Effector CD4-positive, alpha-beta T cell (primary cell): Measurements from ENCODE around the gene ZNF91.
"Not testable (repeated sequence)": the region's sequence is repeated elsewhere in the genome, so short reads cannot be mapped to it uniquely, and the experiment has no call there.

Source experiments
- DNase-seq: peaks from one replicate; pipeline ENCODE4 v3.0.0-alpha.2; 2020
- total RNA-seq: gene quantifications from one replicate; lab custom pipeline; 2026; lab: John Stamatoyannopoulos, UW

ZNF91 gene
- 136 reads per million, percentile 88 among the genes with 10 or more reads in this experiment for total RNA-seq

DNA sequence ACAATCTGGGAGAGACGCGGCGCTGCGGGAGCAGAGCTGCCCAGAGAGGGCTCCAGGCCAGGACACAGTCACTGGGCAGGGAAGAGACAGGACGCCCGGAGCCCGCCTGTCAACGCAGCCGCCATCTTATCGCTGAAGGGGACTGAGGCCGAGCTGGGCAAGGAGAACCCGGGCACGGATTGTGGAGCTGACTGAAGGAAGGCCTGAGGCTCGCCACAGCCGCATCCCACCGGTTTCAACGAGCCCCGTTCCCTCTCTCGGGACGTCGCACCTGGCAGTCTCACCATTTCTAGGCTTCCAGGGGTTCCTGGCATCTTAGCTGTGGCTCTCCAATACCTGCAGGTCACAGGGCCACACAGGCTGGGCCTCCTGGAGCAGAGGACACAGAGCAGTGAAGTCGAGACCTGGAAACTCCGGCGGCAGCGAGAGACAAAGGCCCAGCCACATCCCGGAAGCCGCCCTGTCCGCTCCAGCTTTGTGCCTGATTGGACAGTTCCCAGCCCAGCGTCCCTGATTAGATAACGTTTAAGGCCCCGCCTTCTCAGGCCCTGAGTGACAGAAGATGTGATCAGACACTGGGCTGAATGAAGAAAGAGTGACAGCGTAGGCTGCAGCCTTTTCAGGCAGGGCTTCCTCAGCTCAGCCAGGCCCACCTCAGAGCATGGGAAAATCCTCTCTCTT, at the start of gene ZNF91:
ZNF91 (minus strand) TSS at position 431 of the 681 bp plus-strand sequence; CDS start at position 314, 117 bp downstream.
- DNase-seq, result peak; percentile 87

DNA sequence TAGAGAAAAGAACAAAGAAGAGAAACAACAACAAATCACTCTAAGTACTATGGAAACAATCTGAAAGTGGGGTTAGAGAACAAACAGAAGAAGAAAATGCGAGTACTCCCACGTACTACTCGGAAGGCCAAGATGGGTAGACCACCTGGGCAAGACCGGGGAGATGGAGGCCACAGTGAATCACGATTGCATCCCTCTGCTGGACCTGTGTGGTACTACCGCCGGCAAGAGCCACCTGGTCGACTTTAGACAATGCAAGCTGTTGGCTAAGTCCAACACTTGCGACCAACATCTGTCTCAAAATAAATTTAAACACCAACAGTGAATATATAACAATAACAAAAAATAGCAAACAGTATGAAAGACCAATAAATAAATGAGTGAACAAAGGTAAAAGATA, 45.5 kb upstream of the ZNF91 start:
- no peak for DNase-seq

- no peak for DNase-seq
Measured at GRCh38 chr19:23440207-23440606, 44.9 kb upstream of the ZNF91 start.

DNA sequence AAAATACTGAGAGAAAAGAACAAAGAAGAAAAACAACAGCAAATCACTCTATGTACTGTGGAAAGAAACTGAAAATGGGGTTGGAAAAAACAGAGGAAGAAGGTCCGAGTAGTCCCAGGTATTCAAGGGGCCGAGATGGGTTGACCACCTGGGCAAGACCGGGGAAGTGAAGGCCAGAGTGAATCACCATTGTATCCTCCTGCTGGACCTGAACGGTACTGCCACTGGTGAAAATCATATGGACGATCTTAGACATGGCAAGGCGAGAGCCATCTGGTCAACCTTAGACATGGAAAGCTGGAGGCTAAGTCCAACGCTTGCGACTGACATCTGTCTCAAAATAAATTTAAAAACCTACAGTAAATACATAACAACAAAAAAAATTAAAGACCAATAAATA, 44.4 kb upstream of the ZNF91 start:
- no peak for DNase-seq

DNA sequence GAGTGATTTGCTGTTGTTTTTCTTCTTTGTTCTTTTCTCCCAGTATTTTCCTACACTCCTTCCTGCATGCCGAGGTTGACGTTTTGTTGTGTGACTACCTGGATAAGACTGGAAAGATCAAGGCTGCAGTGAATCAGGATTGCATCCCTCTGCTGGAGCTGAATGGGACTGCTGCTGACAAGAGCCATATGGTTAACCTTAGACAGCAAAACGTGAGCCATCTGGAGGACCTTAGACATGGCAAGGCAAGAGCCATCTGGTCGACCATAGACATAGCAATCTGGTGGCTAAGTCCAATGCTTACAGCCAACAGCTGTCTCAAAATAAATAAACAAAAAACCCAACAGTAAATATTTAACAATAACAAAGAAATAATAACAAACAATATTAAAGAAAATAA, 42.6 kb upstream of the ZNF91 start:
- no peak for DNase-seq

- DNase-seq, result no peak
Measured at GRCh38 chr19:23436944-23437343, 41.7 kb upstream of the ZNF91 start.

DNA sequence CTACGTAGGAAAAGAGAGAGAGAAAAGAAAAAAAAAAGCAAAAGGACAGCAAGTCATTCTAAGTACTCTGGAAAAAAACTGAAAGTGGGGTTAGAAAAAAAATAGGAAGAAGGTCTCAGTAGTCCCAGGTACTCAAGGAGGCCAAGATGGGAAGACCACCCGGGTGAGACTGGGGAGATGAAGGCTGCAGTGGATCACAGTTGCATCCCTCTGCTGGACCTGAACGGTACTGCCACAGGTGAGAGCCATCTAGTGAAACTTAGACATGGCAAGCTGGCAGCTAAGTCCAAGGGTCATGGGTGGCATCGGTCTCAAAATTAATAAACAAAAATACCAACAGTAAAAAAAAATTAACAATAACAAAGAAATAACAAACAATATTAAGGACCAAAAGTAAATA, 41.0 kb upstream of the ZNF91 start:
- no peak for DNase-seq

- no peak for DNase-seq
Measured at GRCh38 chr19:23420824-23421223, 25.6 kb upstream of the ZNF91 start.

- not testable (repeated sequence) for DNase-seq
Measured at GRCh38 chr19:23419261-23419660, 24.0 kb upstream of the ZNF91 start.

- no peak for DNase-seq
Measured at GRCh38 chr19:23415561-23416191, 20.4 kb upstream of the ZNF91 start.

DNA sequence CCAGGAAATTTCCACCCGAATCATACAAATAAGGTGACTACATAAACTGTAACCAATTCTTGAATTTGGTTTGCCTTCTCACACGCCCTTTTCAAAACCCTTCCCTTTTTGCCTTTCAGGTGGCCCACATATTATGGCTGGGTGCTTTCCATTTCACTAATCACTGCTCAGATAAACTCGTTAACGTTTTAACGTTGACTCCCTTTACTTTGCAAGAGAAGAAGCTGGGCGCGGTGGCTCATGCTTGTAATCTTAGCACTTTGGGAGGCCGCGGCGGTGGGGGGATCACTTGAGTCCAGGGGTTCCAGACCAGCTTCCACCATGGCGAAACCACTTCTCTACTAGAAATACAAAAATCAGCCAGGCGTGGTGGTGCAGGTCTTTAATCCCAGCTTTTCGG, 19.8 kb upstream of the ZNF91 start:
- no peak for DNase-seq

- no peak for DNase-seq
Measured at GRCh38 chr19:23410155-23410554, 14.9 kb upstream of the ZNF91 start.

DNA sequence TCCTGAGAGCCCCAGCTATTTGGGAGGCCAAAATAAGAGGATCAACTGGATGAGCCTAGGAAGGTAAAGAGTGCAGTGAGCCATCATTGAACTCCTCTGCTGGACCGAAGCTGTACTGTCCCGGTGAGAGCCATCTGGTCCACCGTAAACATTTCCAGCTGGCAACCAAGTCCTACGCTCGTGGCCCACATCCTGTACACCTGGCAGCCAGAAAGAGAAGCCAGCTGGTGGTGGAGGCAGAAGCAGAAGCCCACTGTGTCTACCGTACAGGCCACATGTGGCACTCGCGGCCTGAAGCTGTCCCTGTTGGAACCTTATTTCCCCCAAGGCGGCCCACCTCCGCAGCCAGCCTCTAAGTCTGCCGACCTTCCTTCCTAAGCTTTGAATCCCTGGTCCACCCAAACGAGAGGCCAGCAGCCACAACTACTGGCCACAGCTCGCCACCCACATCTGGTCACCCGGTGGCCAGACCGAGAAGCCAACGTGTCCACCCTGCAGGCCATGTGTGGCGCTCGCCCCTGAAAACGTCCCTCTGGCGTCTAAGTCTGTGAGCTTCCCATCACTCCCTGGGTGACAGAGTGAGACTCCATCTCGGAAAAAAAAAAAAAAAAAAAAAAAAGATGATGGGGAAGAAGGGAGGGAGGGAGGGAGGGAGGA, 14.2 kb upstream of the ZNF91 start:
- DNase-seq, result no peak

DNA sequence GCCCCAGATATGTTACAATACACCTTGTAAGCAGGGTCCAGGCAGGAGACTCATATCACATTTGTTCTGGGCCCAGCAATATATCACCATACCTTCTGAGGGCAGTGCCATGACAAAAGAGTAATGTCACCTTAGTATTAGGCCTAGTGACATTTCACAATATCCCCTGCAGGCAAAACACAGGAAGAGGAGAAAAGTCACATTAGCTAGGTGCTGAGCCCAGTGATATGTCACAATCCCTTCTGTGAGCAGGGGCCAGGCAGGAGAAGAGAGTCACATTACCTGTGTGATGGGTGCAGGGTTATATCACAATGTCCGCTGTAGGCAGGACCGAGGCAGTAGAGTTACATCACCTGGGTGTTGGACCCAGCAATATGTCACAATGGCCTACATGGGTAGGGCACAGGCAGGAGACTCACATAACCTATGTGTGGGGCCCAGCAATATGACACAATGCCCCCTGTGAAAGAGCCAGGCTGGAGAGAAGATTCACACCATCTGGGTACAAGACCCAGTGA, 12.4 kb upstream of the ZNF91 start:
- DNase-seq, result no peak

DNA sequence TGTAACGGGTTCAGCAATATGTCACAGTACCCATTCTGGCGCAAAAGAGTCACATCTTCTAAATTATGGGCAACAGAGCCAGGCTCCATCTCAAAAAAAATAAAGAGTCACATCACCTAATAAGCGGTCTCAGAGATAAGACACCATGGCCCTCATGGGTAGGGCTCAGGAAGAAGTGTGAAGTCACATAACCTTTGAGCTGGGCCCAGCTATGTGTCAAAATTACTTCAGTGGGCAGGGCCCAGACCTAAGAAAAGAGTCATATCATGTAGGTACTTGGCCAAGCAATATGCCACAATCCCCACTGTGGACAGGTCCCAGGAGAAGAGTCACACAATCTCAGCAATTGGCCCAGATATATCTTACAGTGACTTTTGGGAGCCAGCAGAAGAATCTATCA, 11.4 kb upstream of the ZNF91 start:
- DNase-seq, result no peak

DNA sequence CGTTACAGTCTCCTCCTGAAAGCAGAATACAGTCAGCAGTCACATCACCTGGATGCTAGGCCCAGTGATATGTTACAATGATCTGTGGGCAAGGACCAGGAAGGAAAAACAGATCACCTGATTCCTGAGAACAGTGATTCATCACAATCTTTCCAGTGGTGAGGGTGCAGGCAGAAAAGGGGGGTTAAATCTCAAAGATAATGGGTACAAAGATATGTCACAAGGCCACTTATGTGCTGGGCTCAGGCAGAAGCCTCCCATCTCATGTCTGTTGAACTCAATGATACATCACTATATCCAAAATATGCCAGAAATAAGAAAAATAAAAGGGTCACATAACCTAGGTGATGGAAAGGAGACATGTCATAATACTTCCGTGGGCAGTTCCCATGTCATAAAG, 10.8 kb upstream of the ZNF91 start:
- no peak for DNase-seq

DNA sequence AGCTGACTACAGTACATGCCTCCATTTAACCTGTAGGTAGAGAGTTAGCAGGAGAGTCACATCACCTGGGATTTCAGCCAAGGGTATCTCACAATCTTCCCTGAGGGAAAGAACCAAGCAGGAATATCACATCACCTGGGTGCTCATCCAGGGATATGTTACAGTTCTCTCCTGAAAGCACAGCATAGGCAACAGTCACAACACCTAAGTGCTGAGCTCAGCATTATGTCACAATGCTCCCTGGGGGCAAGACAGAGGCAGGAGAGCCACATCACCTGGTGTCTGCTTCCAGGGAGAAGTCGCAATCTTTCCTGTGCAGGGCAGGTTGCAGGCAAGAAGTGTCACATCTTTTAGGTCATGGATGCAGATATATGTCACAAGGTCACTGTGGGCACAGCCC, 9.4 kb upstream of the ZNF91 start:
- no peak for DNase-seq

GRCh38 chr19:23403581-23404324, 8.5 kb upstream of the ZNF91 start:
- DNase-seq, result no peak

- no peak for DNase-seq
Measured at GRCh38 chr19:23403052-23403451, 7.8 kb upstream of the ZNF91 start.

DNA sequence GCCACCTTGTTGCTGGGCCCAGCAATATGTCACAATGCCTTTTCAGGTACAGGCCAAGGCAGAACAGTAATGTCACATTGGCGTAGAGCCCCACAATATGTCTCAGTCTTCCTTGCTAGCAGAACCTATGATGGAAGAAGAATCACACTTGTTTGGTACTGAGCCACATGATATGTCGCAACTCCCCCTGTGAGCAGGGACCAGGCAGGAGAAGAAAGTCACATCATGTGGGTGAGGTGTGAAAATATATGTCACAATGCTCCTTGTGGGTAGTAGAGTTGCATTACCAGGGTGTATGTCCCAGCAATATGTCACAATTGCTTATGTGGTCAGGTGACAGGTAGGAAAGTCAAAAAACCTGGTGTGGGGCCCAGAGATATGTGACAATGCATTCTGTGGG, 7.1 kb upstream of the ZNF91 start:
- no peak for DNase-seq

DNA sequence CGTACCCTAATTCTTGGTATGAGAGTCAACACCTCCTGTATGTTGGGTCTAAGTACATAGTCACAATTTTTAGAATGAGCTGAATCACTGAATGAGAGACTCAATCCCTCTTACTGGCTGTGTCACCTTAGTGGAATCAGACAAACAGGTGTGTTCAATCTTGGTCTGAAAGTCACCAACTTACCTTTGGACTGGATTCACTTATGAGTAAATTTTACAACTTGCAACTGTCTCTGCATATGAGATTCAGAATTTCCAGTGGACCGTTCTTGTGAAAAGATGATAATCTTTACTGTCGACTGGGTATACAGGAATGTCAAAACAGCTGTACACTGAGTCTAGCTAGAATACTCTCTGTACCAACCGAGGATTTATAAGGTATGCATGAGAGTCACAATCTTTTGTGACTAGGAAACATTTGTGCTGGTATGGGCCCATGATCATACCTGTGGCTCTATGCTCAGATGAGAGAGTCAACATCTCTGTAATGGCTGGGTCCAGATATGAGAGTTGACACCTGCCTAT, 5.9 kb upstream of the ZNF91 start:
- no peak for DNase-seq

- no peak for DNase-seq
Measured at GRCh38 chr19:23399443-23399842, 4.2 kb upstream of the ZNF91 start.

DNA sequence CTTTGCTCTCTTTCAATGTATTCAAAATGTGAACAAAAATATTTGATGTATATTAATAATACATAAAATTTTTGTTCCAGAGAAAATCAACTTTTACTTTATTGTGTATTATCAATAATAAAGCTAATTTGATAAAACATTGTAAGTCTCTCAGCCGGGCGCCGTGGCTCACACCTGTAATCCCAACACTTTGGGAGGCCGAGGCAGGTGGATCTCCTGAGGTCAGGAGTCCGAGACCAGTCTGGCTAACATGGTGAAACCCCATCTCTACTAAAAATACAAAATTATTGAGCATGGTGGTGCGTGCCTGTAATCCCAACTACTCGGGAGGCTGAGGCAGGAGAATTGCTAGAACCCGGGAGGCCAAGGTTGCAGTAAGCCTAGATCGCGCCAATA, 449 bp upstream of the ZNF91 start:
- DNase-seq, result not testable (repeated sequence)
